Neural progenitor cell (in vitro differentiated cells): Measurements from ENCODE around the gene NDUFAF5. TPM values are rescaled to one million over a fixed set of nuclear protein-coding genes. Genes with fewer than 3 reads are reported as not detected.
"Not testable (repeated sequence)": the region's sequence is repeated elsewhere in the genome, so short reads cannot be mapped to it uniquely, and the experiment has no call there.

Source experiments
- DNase-seq: peaks from one replicate; pipeline ENCODE4 v3.0.0-alpha.2; 2016; ENCODE audit warnings: low spot score
- H2AFZ ChIP-seq: fragments of 200-600 bp; sonication (generic); replicated peaks from 2 replicates; pipeline ENCODE4 v1.6.1; 2016; ENCODE audit warnings: antibody characterized with exemption
- H3F3A ChIP-seq: fragments of 200-600 bp; sonication (generic); 2 replicates; pipeline ENCODE4 v1.6.1; 2016; ENCODE audit warnings: antibody characterized with exemption, low read depth
- H3K27ac ChIP-seq: fragments of 200-600 bp; sonication (generic); 2 replicates; pipeline ENCODE4 v1.5.1; 2016; ENCODE audit warnings: mild to moderate bottlenecking
- H3K27me3 ChIP-seq: fragments of 200-600 bp; sonication (generic); 2 replicates; pipeline ENCODE4 v1.6.1; 2016; ENCODE audit warnings: mild to moderate bottlenecking, moderate library complexity
- H3K36me3 ChIP-seq: fragments of 200-600 bp; sonication (generic); 2 replicates; pipeline ENCODE4 v1.5.1; 2016
- H3K4me1 ChIP-seq: fragments of 200-600 bp; sonication (generic); 2 replicates; pipeline ENCODE4 v1.6.1; 2016; ENCODE audit warnings: mixed run types
- H3K4me2 ChIP-seq: fragments of 200-600 bp; sonication (generic); 2 replicates; pipeline ENCODE4 v1.6.1; 2016
- H3K4me3 ChIP-seq: fragments of 200-600 bp; sonication (generic); 2 replicates; pipeline ENCODE4 v1.5.1; 2016
- H3K79me2 ChIP-seq: fragments of 200-600 bp; sonication (generic); 2 replicates; pipeline ENCODE4 v1.6.1; 2016; ENCODE audit warnings: low read depth
- H3K9ac ChIP-seq: fragments of 200-600 bp; sonication (generic); 2 replicates; pipeline ENCODE4 v1.6.1; 2016
- H3K9me3 ChIP-seq: fragments of 200-600 bp; sonication (generic); 2 replicates; pipeline ENCODE4 v1.5.1; 2016; ENCODE audit warnings: low read depth
- H4K20me1 ChIP-seq: fragments of 200-600 bp; sonication (generic); 2 replicates; pipeline ENCODE4 v1.6.1; 2016; ENCODE audit warnings: low read depth
- H3K27ac Mint-ChIP-seq: 3 replicates; pipeline ENCODE4 v1.8.0; 2021; ENCODE audit warnings: mixed read lengths
- H3K27me3 Mint-ChIP-seq: 2 replicates; pipeline ENCODE4 v1.8.0; 2022; ENCODE audit warnings: low read depth, mild to moderate bottlenecking, inconsistent platforms, moderate library complexity, mixed read lengths; ENCODE audit not compliant: insufficient read depth
- H3K36me3 Mint-ChIP-seq: 3 replicates; pipeline ENCODE4 v1.8.0; 2021; ENCODE audit warnings: mixed read lengths
- H3K4me1 Mint-ChIP-seq: 3 replicates; pipeline ENCODE4 v1.8.0; 2021; ENCODE audit warnings: mixed read lengths
- H3K4me3 Mint-ChIP-seq: 3 replicates; pipeline ENCODE4 v1.8.0; 2021; ENCODE audit warnings: mild to moderate bottlenecking, moderate library complexity, mixed read lengths
- H3K9me3 Mint-ChIP-seq: 3 replicates; pipeline ENCODE4 v1.8.0; 2020; ENCODE audit warnings: mixed read lengths
- CTCF ChIP-seq: fragments of 200-600 bp; sonication (generic); IDR thresholded peaks from 2 replicates; pipeline ENCODE4 v1.5.1; 2017; ENCODE audit warnings: antibody characterized with exemption, mild to moderate bottlenecking
- EZH2 ChIP-seq: fragments of 200-600 bp; sonication (generic); IDR thresholded peaks from 2 replicates; pipeline ENCODE4 v1.6.1; 2017; ENCODE audit warnings: antibody characterized with exemption, mild to moderate bottlenecking, moderate library complexity
- EZH2phosphoT487 ChIP-seq: fragments of 200-600 bp; sonication (generic); IDR thresholded peaks from 2 replicates; pipeline ENCODE4 v1.6.1; 2017; ENCODE audit warnings: antibody characterized with exemption
- total RNA-seq: library from RNA; depleted of rRNA; stranded (reverse); fragments of >200 nt; gene quantifications from 2 replicates; pipeline ENCODE4 v1.2.3, GENCODE V29; 2015; ENCODE audit warnings: low replicate concordance

The NDUFAF5 gene
- 16.9 and 29.3 TPM in 2 replicates for total RNA-seq

GRCh38 chr20:13784893-13785715 lies at the start of gene NDUFAF5, which contains the start of gene ESF1:
Gene NDUFAF5 (plus strand): TSS chr20:13785028. CDS start chr20:13785069, 41 bp downstream.
Gene ESF1 (minus strand): TSS chr20:13784919. CDS start chr20:13783140, 1,779 bp downstream.
- H3K4me1 ChIP-seq = peaks cover 11% of the 10 kb centered on the region
- Mint-ChIP-seq H3K4me1 (peaks cover 25% of the 10 kb centered on the region), H3K9me3 (no peaks in the 10 kb centered on the region), H3K36me3 (peaks cover 18% of the 10 kb centered on the region), H3K27me3 (peaks cover 4% of the 10 kb centered on the region), H3K27ac (peak within 1 kb of the TSS; percentile 97), H3K4me3 (peak within 1 kb of the TSS; percentile 100)
- TF ChIP-seq EZH2phosphoT487 (no peak), EZH2 (no peak), CTCF (no peak)
- peak within 1 kb of the TSS; percentile 67 for H3K4me3 ChIP-seq
- peaks cover 70% of the 10 kb centered on the region for H3K79me2 ChIP-seq
- peaks cover 16% of the 10 kb centered on the region for H3F3A ChIP-seq
- no peaks in the 10 kb centered on the region for H3K9me3 ChIP-seq
- H2AFZ ChIP-seq = peak within 1 kb of the TSS; percentile 75
- H3K4me2 ChIP-seq = peak within 1 kb of the TSS; percentile 76
- H3K27me3 ChIP-seq = no peaks in the 10 kb centered on the region
- H4K20me1 ChIP-seq = no peaks in the 10 kb centered on the region
- peak; percentile 95 for DNase-seq
- H3K36me3 ChIP-seq = peaks cover 7% of the 10 kb centered on the region
- peak within 1 kb of the TSS; percentile 34 for H3K27ac ChIP-seq
- peak within 1 kb of the TSS; percentile 72 for H3K9ac ChIP-seq

GRCh38 chr20:13735826-13736225 lies 49.0 kb upstream of the NDUFAF5 start:
- H3K4me1 Mint-ChIP-seq = no peaks in the 10 kb centered on the region
- peaks cover 39% of the 10 kb centered on the region for H3K36me3 Mint-ChIP-seq

GRCh38 chr20:13736436-13737191 lies 48.2 kb upstream of the NDUFAF5 start:
- H3K27ac ChIP-seq = no peak overlapping the region
- no peaks in the 10 kb centered on the region for H3K9me3 ChIP-seq
- no peaks in the 10 kb centered on the region for H3F3A ChIP-seq
- H3K9me3 Mint-ChIP-seq = peaks cover 11% of the 10 kb centered on the region
- no peak overlapping the region for H3K4me2 ChIP-seq
- H3K4me1 Mint-ChIP-seq = no peaks in the 10 kb centered on the region
- H3K36me3 ChIP-seq = peaks cover 23% of the 10 kb centered on the region
- peaks cover 3% of the 10 kb centered on the region for H4K20me1 ChIP-seq
- DNase-seq = no peak
- no peaks in the 10 kb centered on the region for H3K4me1 ChIP-seq
- TF ChIP-seq EZH2 = no peak
- no peak for TF ChIP-seq CTCF
- no peak for TF ChIP-seq EZH2phosphoT487
- H3K27ac Mint-ChIP-seq = no peak overlapping the region
- no peaks in the 10 kb centered on the region for H3K27me3 Mint-ChIP-seq
- H3K79me2 ChIP-seq = no peaks in the 10 kb centered on the region
- H3K36me3 Mint-ChIP-seq = peaks cover 43% of the 10 kb centered on the region
- H3K4me3 ChIP-seq = no peak overlapping the region
- no peak overlapping the region for H3K9ac ChIP-seq
- H2AFZ ChIP-seq = no peak overlapping the region
- H3K4me3 Mint-ChIP-seq = no peak overlapping the region
- no peaks in the 10 kb centered on the region for H3K27me3 ChIP-seq

More at GRCh38 chr20:13735826-13736225, 49.0 kb upstream of the NDUFAF5 start:
- Histone ChIP-seq H3K27ac (no peak overlapping the region), H3K36me3 (peaks cover 15% of the 10 kb centered on the region), H4K20me1 (peaks cover 3% of the 10 kb centered on the region), H3K4me1 (no peaks in the 10 kb centered on the region), H3K27me3 (no peaks in the 10 kb centered on the region), H3F3A (no peaks in the 10 kb centered on the region), H3K9me3 (no peaks in the 10 kb centered on the region), H3K9ac (no peak overlapping the region), H3K79me2 (no peaks in the 10 kb centered on the region), H3K4me2 (no peak overlapping the region), H2AFZ (no peak overlapping the region), H3K4me3 (no peak overlapping the region)
- H3K27me3 Mint-ChIP-seq = no peaks in the 10 kb centered on the region
- peaks cover 6% of the 10 kb centered on the region for H3K9me3 Mint-ChIP-seq
- TF ChIP-seq CTCF (no peak), EZH2 (no peak), EZH2phosphoT487 (no peak)
- H3K27ac Mint-ChIP-seq = no peak overlapping the region
- H3K4me3 Mint-ChIP-seq = no peak overlapping the region
- DNase-seq = no peak

GRCh38 chr20:13738187-13738586 lies 46.6 kb upstream of the NDUFAF5 start:
- H3K9me3 ChIP-seq, H3K4me1 ChIP-seq, H3F3A ChIP-seq, H3K27ac ChIP-seq, DNase-seq, H2AFZ ChIP-seq, H3K27me3 ChIP-seq, H3K4me3 Mint-ChIP-seq, H3K9ac ChIP-seq, H3K4me1 Mint-ChIP-seq, H3K4me3 ChIP-seq, H4K20me1 ChIP-seq, H3K27me3 Mint-ChIP-seq, H3K79me2 ChIP-seq, H3K27ac Mint-ChIP-seq, H3K4me2 ChIP-seq: not testable (repeated sequence)
- Mint-ChIP-seq H3K9me3 (peaks cover 14% of the 10 kb centered on the region), H3K36me3 (peaks cover 44% of the 10 kb centered on the region)
- peaks cover 34% of the 10 kb centered on the region for H3K36me3 ChIP-seq
